HUDEP-2 (cell line): ENCODE data around the gene SMOC2.

ENCODE experiments used
- DNase-seq, 76 experiments: peaks; one replicate each; lab custom pipeline; 2025; ENCODE audit not compliant: unreplicated experiment in 76 of 76; lab: John Stamatoyannopoulos, UW

The SMOC2 gene

GRCh38 chr6:168479421-168479820, 38.4 kb downstream of the SMOC2 start:
- DNase-seq: no peak

GRCh38 chr6:168480481-168480880, 39.5 kb downstream of the SMOC2 start:
- no peak for DNase-seq

- no peak for DNase-seq
Measured at GRCh38 chr6:168485818-168486217, 44.8 kb downstream of the SMOC2 start.

- DNase-seq: no peak
Measured at GRCh38 chr6:168490757-168491156, 49.8 kb downstream of the SMOC2 start.

GRCh38 chr6:168493976-168494375, 53.0 kb downstream of the SMOC2 start:
- no peak for DNase-seq

- DNase-seq: no peak
Measured at GRCh38 chr6:168494726-168495125, 53.7 kb downstream of the SMOC2 start.

- no peak for DNase-seq
Measured at GRCh38 chr6:168495133-168495532, 54.1 kb downstream of the SMOC2 start.

- DNase-seq: no peak
Measured at GRCh38 chr6:168495636-168496035, 54.7 kb downstream of the SMOC2 start.

- DNase-seq: no peak
Measured at GRCh38 chr6:168496139-168496996, 55.4 kb downstream of the SMOC2 start.

GRCh38 chr6:168496997-168497331, 56.0 kb downstream of the SMOC2 start:
- DNase-seq: no peak

- no peak for DNase-seq
Measured at GRCh38 chr6:168497381-168497780, 56.4 kb downstream of the SMOC2 start.

- DNase-seq: no peak
Measured at GRCh38 chr6:168498161-168498843, 57.3 kb downstream of the SMOC2 start.

GRCh38 chr6:168499045-168499650, 58.2 kb downstream of the SMOC2 start:
- DNase-seq: no peak

GRCh38 chr6:168500519-168500918, 59.5 kb downstream of the SMOC2 start:
- no peak for DNase-seq

- no peak for DNase-seq
Measured at GRCh38 chr6:168501561-168501960, 60.6 kb downstream of the SMOC2 start.

GRCh38 chr6:168504366-168504765, 63.4 kb downstream of the SMOC2 start:
- DNase-seq: no peak

GRCh38 chr6:168506460-168506859, 65.5 kb downstream of the SMOC2 start:
- DNase-seq: no peak

GRCh38 chr6:168507297-168507696, 66.3 kb downstream of the SMOC2 start:
- no peak for DNase-seq

GRCh38 chr6:168507730-168508129, 66.7 kb downstream of the SMOC2 start:
- no peak for DNase-seq

GRCh38 chr6:168508903-168509302, 67.9 kb downstream of the SMOC2 start:
- no peak for DNase-seq

GRCh38 chr6:168513766-168514165, 72.8 kb downstream of the SMOC2 start:
- DNase-seq: no peak

GRCh38 chr6:168514216-168514615, 73.2 kb downstream of the SMOC2 start:
- DNase-seq: no peak
